ENCODE measurements around the gene UBR3. TPM values are rescaled to one million over a fixed set of nuclear protein-coding genes. Genes with fewer than 3 reads are reported as not detected.

Gene UBR3
- total and polyA plus RNA-seq, 4 donors: 6.1 to 63.9 (median 41.2) TPM

- H3K36me3 ChIP-seq (ENCODE audit: control insufficient read depth in 1 of 2, insufficient read depth in 2 of 2, low read length in 1 of 2): no peaks in the 10 kb centered on the region
- WGBS, 2 donors: 21 to 27% methylated on average over 5 of the region's 5 CpGs
- H3K27me3 ChIP-seq (ENCODE audit: control insufficient read depth in 1 of 2, insufficient read depth in 2 of 2, low read length in 1 of 2): no peaks in the 10 kb centered on the region
- ATAC-seq (ENCODE audit: low FRiP score) (no peak), DNase-seq (no peak)
- H3K4me3 ChIP-seq (ENCODE audit: low read length in 2 of 2): no peak overlapping the region
- no peaks in the 10 kb centered on the region for H3K9me3 ChIP-seq (ENCODE audit: control insufficient read depth, low read length)
- intact Hi-C loops (cut with DNase I): no loop called here
- H3K27ac ChIP-seq (ENCODE audit: low read depth in 1 of 2, low read length in 2 of 2): no peak overlapping the region
- no peaks in the 10 kb centered on the region for H3K4me1 ChIP-seq (ENCODE audit: control insufficient read depth in 1 of 2, insufficient read depth in 2 of 2, low read length in 2 of 2)
Observed at GRCh38 chr2:170088776-170089175, 261.5 kb downstream of the UBR3 start.

- Histone ChIP-seq H3K4me3 (ENCODE audit: low read length in 2 of 2) (no peak overlapping the region), H3K27ac (ENCODE audit: low read depth in 1 of 2, low read length in 2 of 2) (no peak overlapping the region), H3K27me3 (ENCODE audit: control insufficient read depth in 1 of 2, insufficient read depth in 2 of 2, low read length in 1 of 2) (no peaks in the 10 kb centered on the region), H3K36me3 (ENCODE audit: control insufficient read depth in 1 of 2, insufficient read depth in 2 of 2, low read length in 1 of 2) (no peaks in the 10 kb centered on the region), H3K9me3 (ENCODE audit: control insufficient read depth, low read length) (no peaks in the 10 kb centered on the region), H3K4me1 (ENCODE audit: control insufficient read depth in 1 of 2, insufficient read depth in 2 of 2, low read length in 2 of 2) (no peaks in the 10 kb centered on the region)
- DNase-seq: no peak
- intact Hi-C loops (cut with DNase I): no loop called here
- ATAC-seq (ENCODE audit: low FRiP score): no peak
Observed at GRCh38 chr2:170090229-170090628, 263.0 kb downstream of the UBR3 start.

- ATAC-seq (ENCODE audit: low FRiP score): no peak
- H3K27ac ChIP-seq (ENCODE audit: low read depth in 1 of 2, low read length in 2 of 2): no peak overlapping the region
- DNase-seq: no peak
- H3K4me3 ChIP-seq (ENCODE audit: low read length in 2 of 2): no peak overlapping the region
- H3K27me3 ChIP-seq (ENCODE audit: control insufficient read depth in 1 of 2, insufficient read depth in 2 of 2, low read length in 1 of 2): no peaks in the 10 kb centered on the region
- H3K9me3 ChIP-seq (ENCODE audit: control insufficient read depth, low read length): no peaks in the 10 kb centered on the region
- H3K4me1 ChIP-seq (ENCODE audit: control insufficient read depth in 1 of 2, insufficient read depth in 2 of 2, low read length in 2 of 2): no peaks in the 10 kb centered on the region
- intact Hi-C loops (cut with DNase I): no loop called here
- H3K36me3 ChIP-seq (ENCODE audit: control insufficient read depth in 1 of 2, insufficient read depth in 2 of 2, low read length in 1 of 2): no peaks in the 10 kb centered on the region
- 90 to 92% methylated on average over 3 of the region's 3 CpGs for WGBS, 2 donors
Observed at GRCh38 chr2:170091436-170091835, 264.2 kb downstream of the UBR3 start.

GRCh38 chr2:170092436-170093060, 265.3 kb downstream of the UBR3 start:
- 66 to 75% methylated on average over 4 of the region's 4 CpGs for WGBS, 2 donors
- intact Hi-C loops (cut with DNase I): no loop called here
- H3K27me3 ChIP-seq (ENCODE audit: control insufficient read depth in 1 of 2, insufficient read depth in 2 of 2, low read length in 1 of 2): no peaks in the 10 kb centered on the region
- H3K9me3 ChIP-seq (ENCODE audit: control insufficient read depth, low read length): no peaks in the 10 kb centered on the region
- no peak overlapping the region for H3K4me3 ChIP-seq (ENCODE audit: low read length in 2 of 2)
- no peak for ATAC-seq (ENCODE audit: low FRiP score)
- DNase-seq: no peak
- H3K27ac ChIP-seq (ENCODE audit: low read depth in 1 of 2, low read length in 2 of 2): no peak overlapping the region
- H3K4me1 ChIP-seq (ENCODE audit: control insufficient read depth in 1 of 2, insufficient read depth in 2 of 2, low read length in 2 of 2): no peaks in the 10 kb centered on the region
- no peaks in the 10 kb centered on the region for H3K36me3 ChIP-seq (ENCODE audit: control insufficient read depth in 1 of 2, insufficient read depth in 2 of 2, low read length in 1 of 2)

GRCh38 chr2:170095380-170095779, 268.1 kb downstream of the UBR3 start:
- H3K27me3 ChIP-seq (ENCODE audit: control insufficient read depth in 1 of 2, insufficient read depth in 2 of 2, low read length in 1 of 2): no peaks in the 10 kb centered on the region
- no peak for ATAC-seq (ENCODE audit: low FRiP score)
- H3K27ac ChIP-seq (ENCODE audit: low read depth in 1 of 2, low read length in 2 of 2): no peak overlapping the region
- intact Hi-C loops (cut with DNase I): no loop called here
- no peak for DNase-seq
- H3K9me3 ChIP-seq (ENCODE audit: control insufficient read depth, low read length): no peaks in the 10 kb centered on the region
- H3K36me3 ChIP-seq (ENCODE audit: control insufficient read depth in 1 of 2, insufficient read depth in 2 of 2, low read length in 1 of 2): no peaks in the 10 kb centered on the region
- H3K4me3 ChIP-seq (ENCODE audit: low read length in 2 of 2): no peak overlapping the region
- no peaks in the 10 kb centered on the region for H3K4me1 ChIP-seq (ENCODE audit: control insufficient read depth in 1 of 2, insufficient read depth in 2 of 2, low read length in 2 of 2)

GRCh38 chr2:170098626-170099312, 271.5 kb downstream of the UBR3 start:
- 43 to 47% methylated on average over 4 of the region's 4 CpGs for WGBS, 2 donors
- Histone ChIP-seq H3K27me3 (ENCODE audit: control insufficient read depth in 1 of 2, insufficient read depth in 2 of 2, low read length in 1 of 2) (no peaks in the 10 kb centered on the region), H3K27ac (ENCODE audit: low read depth in 1 of 2, low read length in 2 of 2) (no peak overlapping the region), H3K4me3 (ENCODE audit: low read length in 2 of 2) (no peak overlapping the region), H3K9me3 (ENCODE audit: control insufficient read depth, low read length) (no peaks in the 10 kb centered on the region), H3K36me3 (ENCODE audit: control insufficient read depth in 1 of 2, insufficient read depth in 2 of 2, low read length in 1 of 2) (no peaks in the 10 kb centered on the region), H3K4me1 (ENCODE audit: control insufficient read depth in 1 of 2, insufficient read depth in 2 of 2, low read length in 2 of 2) (no peaks in the 10 kb centered on the region)
- ATAC-seq (ENCODE audit: low FRiP score) (no peak), DNase-seq (no peak)
- intact Hi-C loops (cut with DNase I): no loop called here

- no peaks in the 10 kb centered on the region for H3K36me3 ChIP-seq (ENCODE audit: control insufficient read depth in 1 of 2, insufficient read depth in 2 of 2, low read length in 1 of 2)
- no peak for DNase-seq
- H3K4me3 ChIP-seq (ENCODE audit: low read length in 2 of 2): no peak overlapping the region
- no peak for ATAC-seq (ENCODE audit: low FRiP score)
- WGBS, 2 donors: 60 to 76% methylated on average over 3 of the region's 3 CpGs
- H3K9me3 ChIP-seq (ENCODE audit: control insufficient read depth, low read length): peaks cover 1% of the 10 kb centered on the region
- intact Hi-C loops (cut with DNase I): no loop called here
- H3K4me1 ChIP-seq (ENCODE audit: control insufficient read depth in 1 of 2, insufficient read depth in 2 of 2, low read length in 2 of 2): no peaks in the 10 kb centered on the region
- H3K27me3 ChIP-seq (ENCODE audit: control insufficient read depth in 1 of 2, insufficient read depth in 2 of 2, low read length in 1 of 2): no peaks in the 10 kb centered on the region
- H3K27ac ChIP-seq (ENCODE audit: low read depth in 1 of 2, low read length in 2 of 2): no peak overlapping the region
Observed at GRCh38 chr2:170101789-170102188, 274.5 kb downstream of the UBR3 start.

GRCh38 chr2:170106102-170106840, 279.0 kb downstream of the UBR3 start:
- Histone ChIP-seq H3K27ac (ENCODE audit: low read depth in 1 of 2, low read length in 2 of 2) (no peak overlapping the region), H3K36me3 (ENCODE audit: control insufficient read depth in 1 of 2, insufficient read depth in 2 of 2, low read length in 1 of 2) (no peaks in the 10 kb centered on the region), H3K27me3 (ENCODE audit: control insufficient read depth in 1 of 2, insufficient read depth in 2 of 2, low read length in 1 of 2) (no peaks in the 10 kb centered on the region), H3K9me3 (ENCODE audit: control insufficient read depth, low read length) (peaks cover 1% of the 10 kb centered on the region), H3K4me1 (ENCODE audit: control insufficient read depth in 1 of 2, insufficient read depth in 2 of 2, low read length in 2 of 2) (no peaks in the 10 kb centered on the region), H3K4me3 (ENCODE audit: low read length in 2 of 2) (no peak overlapping the region)
- intact Hi-C loops (cut with DNase I): no loop called here
- ATAC-seq (ENCODE audit: low FRiP score) (no peak), DNase-seq (no peak)
- WGBS, 2 donors: 57 to 81% methylated on average over 4 of the region's 4 CpGs
